ENCODE measurements around the gene NDNF.

Gene NDNF

GRCh38 chr4:121070274-121070673 lies 2.1 kb downstream of the NDNF start:
- no peak for DNase-seq

GRCh38 chr4:121069430-121069829 lies 2.9 kb downstream of the NDNF start:
- DNase-seq = no peak

GRCh38 chr4:121064482-121064881 lies 7.9 kb downstream of the NDNF start:
- DNase-seq = no peak

DNA sequence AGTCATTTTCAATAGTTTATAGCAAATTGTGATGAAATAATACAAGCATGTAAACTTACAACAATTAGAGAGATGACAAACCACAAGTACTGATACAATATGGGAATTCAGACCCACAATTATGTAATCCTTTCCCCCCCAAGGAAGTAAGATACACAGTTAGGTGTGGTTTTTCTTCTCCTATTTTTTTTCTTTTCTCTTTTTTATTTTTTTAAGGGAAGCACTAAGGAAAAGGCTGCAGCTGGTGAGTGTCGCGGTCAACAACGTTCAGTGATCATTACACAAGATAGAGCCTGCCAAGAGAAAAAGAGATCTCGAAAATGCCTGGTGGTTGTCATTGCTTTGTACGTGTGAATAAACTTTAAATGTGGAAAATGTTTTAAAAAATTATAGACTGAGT lies 9.8 kb downstream of the NDNF start:
- no peak for DNase-seq

DNA sequence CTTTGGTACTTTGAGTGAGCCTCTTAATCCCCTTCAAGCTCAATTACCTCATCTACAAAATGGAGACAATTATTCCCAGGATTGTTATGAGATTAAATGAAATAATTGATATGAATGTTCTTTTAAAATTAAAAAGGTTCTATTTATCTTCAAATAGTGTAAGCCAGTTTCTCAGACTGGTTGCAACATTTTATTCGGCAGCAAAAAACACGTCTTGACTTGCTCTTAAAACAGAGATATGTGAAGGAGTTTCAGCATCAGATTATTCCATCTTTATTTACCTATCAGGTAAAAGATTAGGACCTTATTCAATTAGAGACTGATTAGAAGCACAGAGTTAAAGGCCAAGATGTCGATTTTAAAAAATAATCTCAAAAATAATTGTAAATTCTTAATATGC lies 10.5 kb downstream of the NDNF start:
- DNase-seq = no peak

DNA sequence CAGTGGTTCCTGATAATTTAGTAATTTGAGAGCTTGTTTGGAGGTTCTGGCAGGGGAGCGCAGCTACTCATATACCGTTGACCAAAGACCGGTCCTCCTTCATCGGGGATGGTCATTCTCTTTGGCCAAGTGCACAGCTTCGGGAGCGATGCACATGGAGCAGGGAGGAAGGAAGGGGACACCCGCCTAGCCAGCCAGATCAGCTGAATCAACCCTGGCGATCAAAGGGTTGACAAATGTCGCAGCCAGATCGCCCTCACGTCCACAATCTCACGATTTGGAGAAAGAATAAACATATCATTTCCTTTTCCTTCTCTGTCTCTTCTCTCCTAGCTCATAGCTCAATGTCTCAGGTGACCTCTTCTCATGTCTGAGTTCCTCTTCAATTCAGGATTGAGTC lies 11.1 kb downstream of the NDNF start:
- DNase-seq = no peak

DNA sequence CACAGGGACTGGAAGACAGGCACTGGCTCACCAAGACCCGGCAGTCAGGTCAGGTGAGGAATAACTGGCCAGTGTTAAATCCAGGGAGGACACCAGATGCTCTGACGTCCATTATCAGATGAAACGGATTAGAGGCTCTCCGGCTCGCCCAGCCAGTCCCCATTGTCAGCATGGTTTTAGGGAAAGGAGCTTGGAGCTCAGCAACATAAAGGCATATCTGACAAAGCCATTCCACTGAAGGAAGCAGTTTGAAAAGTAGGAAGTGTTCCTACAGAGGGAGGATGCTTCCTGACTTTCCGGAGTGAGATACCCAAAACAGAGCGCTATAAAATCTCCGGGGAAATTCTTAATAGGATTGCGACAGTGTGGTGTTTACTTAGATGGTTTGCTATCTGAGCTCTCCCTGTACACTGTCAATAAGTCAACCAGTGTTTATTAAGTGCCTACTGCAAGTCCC lies 14.8 kb downstream of the NDNF start:
- DNase-seq = no peak

- DNase-seq = peak; percentile 23
Measured at GRCh38 chr4:121056066-121056465, 16.3 kb downstream of the NDNF start.

- no peak for DNase-seq
Measured at GRCh38 chr4:121054373-121054772, 18.0 kb downstream of the NDNF start.

DNA sequence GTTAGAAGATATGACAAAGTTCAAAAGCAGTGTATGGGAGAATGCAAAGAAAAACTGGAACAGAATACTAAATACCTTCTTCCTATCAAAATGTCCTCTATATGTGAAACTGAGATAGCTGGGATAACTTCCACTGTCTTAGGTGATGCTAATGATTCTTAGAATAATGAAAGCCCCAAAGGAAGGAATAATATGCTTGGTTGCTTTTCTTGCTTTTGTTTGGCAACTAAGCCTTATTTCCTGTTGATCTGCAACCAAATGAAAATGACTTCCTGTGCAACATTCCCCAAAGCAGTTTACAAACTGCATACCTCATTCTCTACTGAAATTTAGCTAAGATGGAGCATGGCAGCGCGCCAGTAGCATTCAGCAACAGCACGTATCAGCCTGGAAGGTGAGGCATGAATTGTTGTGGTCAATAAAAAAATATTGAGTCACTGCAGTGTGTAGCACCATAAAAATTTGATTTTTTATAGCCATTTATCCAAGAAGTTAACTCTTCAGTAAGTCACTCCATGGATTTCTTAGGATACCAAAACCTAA lies 18.7 kb downstream of the NDNF start:
- DNase-seq = no peak

GRCh38 chr4:121050300-121050699 lies 22.0 kb downstream of the NDNF start:
- no peak for DNase-seq

DNA sequence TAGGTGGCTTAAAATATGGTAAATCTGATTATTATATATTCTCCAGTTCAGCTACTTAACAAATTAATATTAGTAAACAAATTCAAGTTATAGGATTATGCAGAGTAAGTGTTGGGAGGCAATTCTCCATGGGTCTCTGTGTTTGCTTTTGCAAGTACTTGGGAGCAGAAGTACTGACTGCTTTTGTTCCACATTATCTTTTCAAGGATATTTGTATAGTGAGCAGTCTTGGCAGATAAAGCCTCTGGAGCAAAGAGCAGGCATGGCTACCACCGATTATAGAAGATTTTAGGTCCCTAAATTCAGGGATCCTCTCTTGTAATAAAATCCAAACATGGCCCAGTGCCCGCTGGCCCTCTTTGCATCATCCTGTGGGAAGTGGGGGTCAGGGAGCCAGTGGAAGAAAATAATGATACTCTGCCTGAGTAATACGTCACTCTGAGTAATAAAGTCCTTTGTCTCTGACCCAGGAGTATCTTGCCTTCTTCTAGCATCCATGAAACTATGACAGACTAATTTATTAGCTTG lies 23.2 kb downstream of the NDNF start:
- no peak for DNase-seq

DNA sequence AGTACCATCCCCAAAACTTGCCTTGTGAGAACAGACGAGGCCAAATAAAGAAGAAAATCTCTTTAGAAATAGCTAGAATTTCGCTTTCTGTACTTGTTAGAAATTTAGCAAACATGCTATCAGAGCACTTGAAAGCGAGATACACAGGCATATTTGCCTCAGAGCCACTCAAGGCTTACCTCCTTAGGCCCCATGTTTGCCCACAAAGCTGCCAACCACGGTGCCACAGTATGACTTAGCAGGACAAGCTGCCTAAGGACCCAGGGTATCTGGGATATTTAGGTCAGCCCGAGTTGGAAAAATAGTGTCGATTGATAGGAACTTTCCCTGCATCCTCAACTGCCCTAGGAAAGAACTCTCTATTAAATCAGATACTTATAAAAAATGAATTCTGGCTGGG lies 24.2 kb downstream of the NDNF start:
- DNase-seq = no peak

DNA sequence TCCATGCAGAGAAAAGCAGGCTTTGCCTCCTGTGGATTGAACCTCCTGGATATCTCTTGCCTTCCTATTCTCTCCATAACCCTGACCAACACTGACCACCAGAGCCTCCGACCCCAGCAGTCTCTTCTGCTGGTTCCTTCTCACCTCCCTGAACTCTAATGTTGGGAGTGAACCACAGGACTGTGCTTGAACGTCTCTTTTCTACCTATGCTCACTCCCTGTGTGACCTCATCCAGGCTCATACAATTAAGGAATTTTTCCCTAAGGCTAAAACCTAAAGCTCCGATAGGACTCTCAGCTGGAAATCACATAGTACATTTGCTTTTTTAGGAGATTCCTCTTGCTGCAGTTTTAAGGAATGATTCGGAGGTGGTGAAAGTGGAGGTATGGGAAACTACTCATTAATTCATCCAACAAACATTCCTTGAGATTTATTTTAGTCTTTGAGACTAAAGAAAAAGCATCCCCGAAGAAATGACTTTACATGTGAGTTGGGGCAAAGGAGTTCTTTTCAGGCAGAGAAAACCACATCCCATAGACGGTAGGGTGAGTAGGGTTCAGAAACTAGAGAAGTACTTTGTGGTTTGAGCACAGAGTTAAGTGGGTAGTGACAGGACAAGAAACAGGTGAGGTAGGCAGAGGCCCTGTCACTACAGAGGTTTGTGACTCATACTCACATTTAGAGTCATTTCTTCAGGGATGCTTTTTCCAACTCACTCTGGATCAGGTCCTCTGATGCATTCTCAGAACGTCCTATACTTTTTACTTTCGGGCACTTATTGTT lies 30.8 kb downstream of the NDNF start:
- no peak for DNase-seq

DNA sequence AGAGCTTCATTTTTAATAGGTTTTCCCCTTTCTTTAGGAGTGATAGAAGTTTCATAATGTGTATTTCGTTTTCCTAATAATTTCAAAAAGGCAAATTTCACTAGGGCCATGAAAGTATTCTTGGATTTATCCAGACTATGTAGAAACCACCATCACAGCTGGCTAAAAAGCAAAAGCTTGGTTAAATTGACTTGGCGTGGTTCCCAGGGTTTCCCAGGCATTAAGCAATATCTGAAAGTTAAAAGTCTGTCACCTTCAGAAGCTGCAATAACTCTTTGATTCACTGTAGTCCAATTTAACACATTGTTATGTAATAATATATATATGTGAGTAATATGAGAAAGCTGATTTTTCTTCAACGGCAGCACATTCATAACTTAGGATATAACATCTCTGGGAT lies 38.3 kb downstream of the NDNF start:
- no peak for DNase-seq

DNA sequence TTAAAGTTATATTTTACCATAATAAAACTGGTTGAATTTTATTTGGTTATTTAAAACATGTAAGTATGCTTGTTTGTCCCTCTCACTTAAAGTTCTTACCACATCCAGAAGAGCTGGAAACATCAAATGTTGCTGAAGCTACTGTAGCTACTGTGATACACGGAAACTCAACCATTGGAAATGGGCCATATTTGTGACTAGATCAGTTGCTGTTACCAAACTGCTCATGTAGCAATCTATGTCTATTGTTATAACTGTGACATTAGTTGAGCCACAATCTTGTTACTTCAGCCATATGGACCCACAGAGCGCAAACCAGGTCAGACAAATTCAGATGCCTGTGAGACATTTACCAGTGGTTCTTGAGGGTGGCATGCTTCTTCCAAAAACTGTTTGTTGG lies 41.6 kb downstream of the NDNF start:
- no peak for DNase-seq

DNA sequence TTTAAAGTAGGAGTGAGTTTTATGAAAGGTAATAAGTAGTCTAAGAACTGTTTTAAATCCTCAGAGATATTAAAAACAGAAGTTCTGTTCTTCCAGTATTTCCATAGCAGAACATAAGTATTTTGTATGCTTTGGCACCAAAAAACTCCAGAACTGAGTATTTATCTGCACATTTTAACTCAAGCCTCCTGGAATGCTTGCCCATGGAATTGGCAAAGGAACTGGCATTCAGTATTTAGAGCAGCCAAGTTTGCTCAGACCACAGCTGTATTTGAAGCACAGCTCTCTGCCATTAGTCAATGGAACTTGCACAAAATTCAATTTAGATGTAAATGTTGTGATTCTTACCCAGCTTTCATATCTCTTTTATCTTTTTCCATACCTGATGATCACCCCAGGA lies 42.2 kb downstream of the NDNF start:
- no peak for DNase-seq

DNA sequence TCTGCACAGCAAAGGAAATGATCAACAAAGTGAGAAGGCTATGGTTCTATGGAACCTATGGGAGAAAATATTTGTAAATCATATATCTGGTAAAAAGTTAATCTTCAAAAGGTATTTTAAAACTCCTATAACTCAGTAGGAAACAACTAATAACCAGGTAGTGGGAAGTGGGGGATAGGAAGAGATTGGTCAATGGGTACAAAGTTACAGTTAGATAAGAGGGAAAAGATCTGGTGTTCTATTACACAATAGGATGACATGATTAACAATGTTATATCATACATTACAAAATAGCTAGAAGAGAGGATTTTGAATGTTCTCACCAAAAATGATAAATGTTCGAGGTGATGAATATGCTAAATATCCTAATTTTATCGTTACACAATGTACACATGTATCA lies 46.3 kb downstream of the NDNF start:
- DNase-seq = no peak

DNA sequence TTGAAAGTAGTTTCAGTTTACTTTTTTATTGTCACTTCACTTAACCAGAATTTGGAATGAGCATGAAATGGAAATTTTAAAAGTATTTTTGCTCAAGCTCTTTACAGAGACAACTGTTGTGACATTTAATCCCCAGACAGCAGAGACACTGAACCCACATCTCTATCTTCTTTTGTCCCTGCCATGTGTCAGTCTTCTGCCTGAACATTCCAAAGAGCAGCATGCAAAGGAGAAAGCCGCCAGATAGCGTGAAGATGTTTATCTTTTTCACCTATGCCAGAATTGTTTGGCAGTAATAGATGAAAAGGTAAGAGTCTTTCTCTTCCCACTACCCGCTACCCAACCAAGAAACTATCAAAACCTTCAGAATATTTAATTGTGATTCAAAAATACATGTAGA lies 46.8 kb downstream of the NDNF start:
- no peak for DNase-seq

DNA sequence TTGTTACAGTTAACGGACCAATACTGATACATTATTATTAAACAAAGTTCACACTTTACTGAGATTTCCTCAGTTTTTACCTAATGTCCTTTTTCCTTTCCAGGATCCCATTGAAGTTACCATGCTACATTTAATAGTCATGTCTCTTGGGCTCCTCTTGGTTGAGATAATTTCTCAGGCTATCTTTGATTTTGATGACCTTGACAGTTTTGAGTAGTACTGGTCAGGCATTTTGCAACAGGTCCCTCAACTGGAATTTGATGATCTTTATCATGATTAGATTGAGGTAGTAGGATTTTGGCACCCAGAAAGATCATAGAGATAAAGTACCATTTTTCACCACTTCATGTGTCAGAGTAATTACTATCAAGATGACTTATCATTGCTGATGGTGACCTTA lies 53.8 kb downstream of the NDNF start:
- DNase-seq = no peak

DNA sequence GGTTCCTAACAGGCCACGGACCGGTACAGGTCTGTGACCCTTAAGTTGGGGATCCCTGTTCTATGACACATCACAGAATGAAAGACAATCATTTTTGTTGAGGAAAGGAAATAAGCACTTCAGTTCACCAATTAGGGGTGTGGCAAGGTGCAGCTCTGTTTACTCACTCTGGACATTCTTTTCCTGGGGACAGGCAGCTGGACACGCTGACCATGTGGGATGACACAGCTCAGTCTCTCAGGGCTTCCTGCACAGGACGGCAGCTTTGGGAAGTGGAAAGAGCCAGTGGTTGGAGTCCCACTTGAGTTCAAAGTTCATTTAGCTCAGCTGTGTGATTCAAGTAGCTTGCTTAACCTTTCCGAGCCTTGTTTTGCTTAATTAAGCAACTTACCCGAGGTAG lies 55.7 kb downstream of the NDNF start:
- DNase-seq = no peak

DNA sequence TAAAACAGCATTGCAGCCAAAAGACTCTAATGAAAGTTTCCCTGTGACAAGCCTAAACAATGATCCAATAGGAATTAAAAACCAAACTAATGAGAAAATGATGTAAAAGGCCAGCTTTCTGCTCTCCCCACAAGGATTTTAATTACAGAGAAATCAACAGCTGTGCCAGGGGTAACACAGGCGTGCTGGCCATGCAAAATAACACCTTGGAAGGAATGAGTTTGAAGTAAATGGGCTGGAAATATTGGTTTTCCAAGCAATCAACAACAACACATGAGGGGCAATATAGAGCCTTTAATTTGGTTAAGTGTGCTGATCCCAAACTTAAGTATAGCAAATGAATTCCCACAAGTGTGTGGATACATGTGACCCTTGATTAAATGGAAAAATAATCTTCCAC lies 56.9 kb downstream of the NDNF start:
- DNase-seq = no peak

DNA sequence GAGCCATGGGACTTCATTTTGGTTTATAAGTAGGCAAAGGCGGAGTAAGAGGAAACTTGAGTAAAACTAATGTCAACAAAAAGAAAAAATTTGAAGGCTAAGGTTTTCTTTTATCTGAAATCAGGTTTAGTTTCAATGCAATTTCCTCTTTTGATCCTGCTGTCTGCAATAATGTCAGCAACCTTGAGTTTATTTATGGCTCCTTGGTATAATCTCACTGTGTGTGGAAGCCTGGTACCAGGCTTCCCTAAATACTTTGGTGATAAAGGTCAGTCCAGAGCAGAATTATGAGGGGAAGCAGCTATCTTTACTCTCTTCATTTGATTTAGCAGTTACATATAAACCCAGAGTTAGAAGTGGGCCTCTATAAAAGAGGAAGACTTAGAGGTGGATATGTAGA lies 57.8 kb downstream of the NDNF start:
- no peak for DNase-seq

DNA sequence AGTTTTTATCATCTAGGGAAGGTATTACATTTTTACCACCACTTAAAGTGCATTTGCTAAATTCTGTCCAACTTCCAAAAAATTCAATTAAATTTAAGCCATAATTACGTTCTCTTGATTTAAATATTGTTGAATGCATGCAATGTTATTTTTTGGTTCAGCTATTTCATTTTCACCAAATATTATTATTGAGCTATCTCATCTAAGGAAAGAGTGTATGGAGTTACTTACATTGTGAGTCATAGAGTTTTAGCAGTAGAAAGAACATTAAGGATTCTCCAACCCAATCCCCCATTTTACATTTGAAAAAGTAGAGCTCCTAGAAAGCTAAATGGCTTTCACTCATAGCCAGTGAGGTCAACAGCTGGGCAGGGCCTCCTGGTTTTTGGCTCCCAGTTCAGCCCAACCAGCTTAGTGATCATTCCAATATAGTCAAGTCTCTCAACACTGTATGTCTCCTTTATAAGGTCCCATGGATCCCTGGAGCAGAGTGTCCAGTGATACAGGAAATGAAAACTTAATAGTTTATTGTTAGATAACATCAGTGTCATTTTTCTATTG lies 60.5 kb downstream of the NDNF start:
- no peak for DNase-seq

GRCh38 chr4:121011138-121011537 lies 61.2 kb downstream of the NDNF start:
- DNase-seq = no peak
